Stimulated activated CD4-positive, alpha-beta T cell treated with anti-CD3 and anti-CD28 coated beads, Interleukin-4, amount 100 ng/mL, for 1 hour (primary cell): ENCODE results near the gene MMP25.
A peak's percentile ranks its signal among the peaks of the same experiment; 100 is the strongest.

Experiments used
- DNase-seq: peaks from one replicate; pipeline ENCODE4 v3.0.0-alpha.2; 2020

MMP25 gene

DNA sequence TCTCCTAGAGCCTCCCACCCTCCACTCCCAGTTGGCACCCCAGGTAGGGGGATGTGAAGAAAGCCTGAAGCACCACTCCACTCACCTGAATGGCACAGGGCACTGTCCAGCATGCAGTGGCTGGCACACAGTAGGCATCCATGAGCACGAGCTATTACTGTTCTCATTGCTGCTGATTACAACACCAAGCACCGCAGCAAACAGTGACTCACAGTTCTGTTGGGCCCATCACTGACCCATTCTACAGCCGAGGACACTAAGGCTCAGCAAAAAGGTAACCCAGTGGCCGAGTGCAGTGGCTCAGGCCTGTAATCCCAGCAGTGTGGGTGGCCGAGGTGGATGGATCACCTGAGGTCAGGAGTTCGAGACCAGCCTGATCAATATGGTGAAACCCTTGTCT is 50.0 kb downstream of the MMP25 start:
- no peak for DNase-seq

DNA sequence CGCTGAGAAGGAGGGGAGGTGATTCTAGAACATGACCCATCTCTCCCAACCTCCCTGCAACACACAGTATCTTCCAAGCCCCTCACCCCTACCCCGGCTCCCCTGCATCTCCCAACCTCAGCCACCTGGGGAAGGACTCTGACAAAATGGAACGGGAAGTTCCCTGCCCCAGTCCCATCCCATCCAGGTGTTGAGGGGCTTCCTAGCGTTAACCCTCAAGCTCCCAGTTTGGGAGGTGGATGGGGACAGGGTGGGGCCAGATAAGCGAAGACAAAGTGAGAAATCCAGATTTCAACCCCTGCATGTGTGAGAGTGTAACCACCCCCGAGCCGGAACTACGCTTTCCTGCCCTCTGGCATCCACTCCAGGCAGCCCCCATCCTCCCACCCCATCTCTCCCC is 50.9 kb downstream of the MMP25 start:
- no peak for DNase-seq

DNA sequence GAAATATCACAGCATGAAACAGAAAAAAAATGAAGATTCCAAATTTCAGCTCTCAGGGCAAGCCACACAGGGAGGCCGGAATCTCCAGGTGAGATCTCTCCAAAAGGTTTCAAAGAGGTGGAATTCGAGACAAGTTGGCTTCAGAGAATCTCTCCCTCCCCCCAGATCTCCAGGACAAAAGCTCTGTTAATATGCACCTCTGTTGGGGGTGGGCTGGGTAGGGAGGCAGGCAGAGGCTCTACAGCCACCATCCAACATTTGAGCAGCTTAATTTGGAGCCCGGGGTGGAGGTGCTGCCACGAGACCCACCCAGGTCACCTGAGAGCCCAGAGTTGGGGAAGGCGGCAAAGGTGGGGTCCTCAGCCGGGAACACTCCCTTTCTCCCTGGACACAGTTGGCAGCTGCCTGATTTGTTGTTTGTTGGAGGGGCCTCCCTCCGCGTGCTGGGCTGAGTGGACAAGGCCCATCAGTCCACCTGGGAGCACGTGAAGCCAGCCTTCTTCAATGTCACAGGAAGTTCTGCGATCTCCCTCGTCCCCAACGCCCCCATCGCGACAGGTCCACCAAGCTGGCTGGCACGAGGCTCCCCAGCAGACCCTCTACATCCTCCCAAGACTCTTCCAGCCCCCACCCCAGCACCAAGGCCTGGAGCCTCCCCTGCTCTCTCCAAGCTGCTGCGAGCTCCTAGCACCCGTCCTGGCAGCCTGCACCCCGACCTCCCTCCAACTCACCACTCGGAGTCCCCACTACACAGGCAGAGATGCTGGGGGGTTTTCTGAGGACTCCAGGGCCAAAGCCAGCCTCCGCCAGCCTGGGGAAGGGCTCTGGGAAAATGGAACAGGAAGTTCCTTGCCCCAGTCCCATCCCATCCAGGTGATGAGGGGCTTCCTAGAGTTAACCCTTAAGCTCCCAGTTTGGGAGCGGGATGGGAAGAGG is 52.4 kb downstream of the MMP25 start, which contains the start of gene ZSCAN10:
Gene ZSCAN10 (minus strand): TSS at position 836 of the 936 bp plus-strand sequence. CDS start 6,357 bp downstream, outside the sequence.
- DNase-seq: no peak

DNA sequence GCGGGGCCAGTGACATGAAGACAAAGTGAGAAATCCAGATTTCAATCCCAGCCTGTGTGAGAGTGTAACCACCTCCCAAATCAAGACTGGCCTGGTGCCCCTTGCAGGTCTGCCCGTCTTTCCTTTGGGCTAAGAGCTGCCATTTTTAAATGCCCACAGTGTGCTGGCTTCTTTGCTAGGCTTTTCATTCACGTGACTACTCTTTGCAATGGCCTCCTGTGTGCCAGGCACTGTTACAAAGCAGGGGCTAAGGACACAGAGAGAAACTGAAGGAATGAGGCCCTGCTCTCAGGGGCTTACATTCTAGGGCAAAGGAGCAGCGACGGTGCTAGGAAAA is 53.0 kb downstream of the MMP25 start:
- DNase-seq: no peak

DNA sequence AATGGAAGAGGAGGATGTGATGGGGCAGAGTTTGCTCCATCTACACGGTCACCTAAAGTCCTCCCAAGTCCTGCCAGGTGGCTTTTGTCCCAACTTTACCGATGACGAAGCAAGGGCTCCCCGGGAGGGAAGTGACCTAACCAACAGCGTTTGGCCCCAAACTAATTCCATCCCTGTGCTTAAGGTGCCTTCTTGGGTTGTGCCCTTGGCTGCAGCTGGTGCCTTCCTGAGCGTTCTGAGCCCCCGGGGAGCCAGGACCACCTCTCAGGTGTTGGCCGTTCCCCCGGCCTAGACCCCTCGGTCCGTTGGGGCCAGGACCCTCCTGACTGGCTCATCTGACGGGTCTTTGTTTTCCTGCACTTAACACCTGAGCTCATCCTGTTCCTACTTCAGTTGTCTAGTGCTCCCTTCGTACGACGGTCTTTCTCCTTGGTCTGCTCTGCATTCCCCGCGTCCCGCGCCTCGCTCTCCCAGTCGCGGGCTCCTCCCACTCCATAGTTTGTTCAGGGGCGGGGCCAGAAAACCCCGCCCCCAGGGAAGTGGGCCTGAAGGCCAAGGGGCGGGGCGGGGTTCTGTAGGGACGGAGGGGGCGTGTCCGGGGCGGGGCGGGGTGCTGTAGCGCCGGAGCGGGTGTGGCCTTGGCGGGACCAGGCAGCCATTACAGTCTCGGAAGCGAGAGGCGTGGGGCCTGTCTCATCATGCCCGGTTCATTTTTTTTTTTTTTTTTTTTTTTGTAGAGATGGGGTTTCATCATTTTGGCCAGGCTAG is 53.6 kb downstream of the MMP25 start:
- peak; percentile 94 for DNase-seq

DNA sequence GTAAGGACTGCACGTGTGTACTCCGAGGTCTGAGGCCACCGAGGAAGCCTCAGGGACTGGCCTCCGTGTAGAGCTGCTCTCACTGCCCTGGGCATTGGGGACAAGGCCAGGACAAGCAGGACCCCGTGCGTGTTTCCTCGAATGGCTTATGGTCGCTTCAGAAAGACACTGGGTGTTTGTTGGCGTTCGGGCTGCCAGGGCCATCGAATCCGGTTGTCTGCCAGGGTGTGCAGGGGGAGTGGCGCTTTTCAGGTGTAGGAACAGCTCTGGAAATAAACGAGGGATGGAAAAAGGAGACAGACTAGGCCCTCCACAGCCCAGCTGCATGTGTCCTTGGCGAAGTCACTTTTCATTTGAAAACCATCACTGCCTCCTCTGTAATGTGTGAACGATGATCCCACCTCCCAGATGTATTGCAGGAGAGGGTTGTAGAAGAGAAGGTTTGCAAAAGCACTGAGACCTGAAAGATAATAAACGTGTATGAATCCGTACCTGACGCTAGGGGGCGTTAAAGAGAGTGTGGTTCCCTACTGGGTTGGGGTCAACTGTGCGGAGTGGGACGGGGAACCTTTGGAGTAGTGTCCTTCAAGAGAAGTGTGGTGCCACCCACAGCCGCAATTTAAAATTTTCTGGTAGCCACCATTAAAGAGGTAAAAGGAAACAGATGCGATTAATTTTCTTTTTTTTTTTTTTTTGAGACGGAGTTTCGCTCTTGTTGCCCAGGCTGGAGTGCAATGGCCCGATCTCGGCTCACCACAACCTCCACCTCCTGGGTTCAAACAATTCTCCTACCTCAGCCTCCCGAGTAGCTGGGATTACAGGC is 54.9 kb downstream of the MMP25 start:
- peak; percentile 36 for DNase-seq

DNA sequence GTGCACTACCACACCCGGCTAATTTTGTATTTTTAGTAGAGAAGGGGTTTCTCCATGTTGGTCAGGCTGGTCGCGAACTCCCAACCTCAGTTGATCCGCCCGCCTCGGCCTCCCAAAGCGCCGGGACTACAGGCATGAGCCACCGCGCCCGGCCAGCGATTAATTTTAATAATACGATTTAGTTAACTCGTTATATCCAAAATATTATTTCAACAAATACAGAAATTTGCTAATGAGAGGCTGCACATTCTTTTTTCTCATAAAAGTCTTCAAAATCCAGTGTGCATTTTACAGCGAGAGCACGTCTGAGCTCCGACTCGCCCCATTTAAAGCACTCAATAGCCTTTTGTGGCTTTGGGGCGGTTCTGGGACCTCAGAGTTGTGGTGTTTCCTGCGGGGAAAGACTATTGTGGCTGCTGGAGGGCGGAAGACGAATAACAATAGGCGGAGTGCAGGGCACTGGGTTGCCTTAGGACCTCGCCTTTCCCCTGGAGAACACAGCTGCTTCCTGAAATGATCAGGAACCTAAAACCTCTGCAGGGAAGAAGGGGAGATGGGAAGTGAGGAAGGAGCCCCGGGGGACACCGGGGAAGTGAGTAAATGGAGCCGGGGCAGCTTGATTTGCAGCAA is 55.6 kb downstream of the MMP25 start:
- DNase-seq: peak; percentile 13

DNA sequence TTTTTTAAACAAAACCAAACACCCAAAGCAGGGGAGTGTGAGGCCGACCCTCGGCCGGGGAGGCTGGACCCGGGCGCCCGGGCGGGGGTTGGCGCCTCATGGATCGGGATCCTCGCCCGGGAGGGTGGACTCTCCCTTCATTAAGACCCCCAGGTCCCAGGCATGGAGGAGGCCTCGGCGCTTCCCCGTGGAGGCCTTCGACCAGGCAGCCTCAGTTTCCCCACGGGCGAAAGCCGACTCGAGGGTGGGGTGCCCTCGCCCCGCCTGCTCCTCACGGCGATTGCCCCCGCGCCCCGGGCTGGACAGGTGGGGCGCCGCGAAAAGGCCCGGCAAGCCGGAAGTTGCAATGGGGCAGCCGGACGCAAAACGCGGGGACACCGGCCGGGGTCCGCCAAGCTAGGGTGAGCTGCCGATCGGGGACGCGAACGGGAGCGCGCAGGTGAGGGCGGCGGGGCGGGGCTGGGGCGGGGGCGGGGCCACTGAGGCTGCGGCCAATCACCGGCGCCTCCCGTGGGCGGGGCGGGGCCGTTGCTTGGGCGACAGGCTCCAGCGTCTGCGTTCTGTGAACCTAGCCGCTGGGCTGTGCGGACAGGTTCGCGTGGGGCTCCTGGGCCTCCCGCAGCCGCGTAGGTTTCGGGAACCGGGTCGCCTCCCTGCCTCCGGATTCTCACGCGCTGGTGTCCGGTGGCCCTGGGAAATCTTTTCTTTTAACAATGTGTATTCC is 60.0 kb downstream of the MMP25 start:
- peak; percentile 91 for DNase-seq
